ENCODE results near the gene FAM186B. TPM values are rescaled to one million over a fixed set of nuclear protein-coding genes. Genes with fewer than 3 reads are reported as not detected.

The FAM186B gene
- total RNA-seq, 4 donors from 2014 or later, result 0.31 to 1.0 (median 0.70) TPM

DNA sequence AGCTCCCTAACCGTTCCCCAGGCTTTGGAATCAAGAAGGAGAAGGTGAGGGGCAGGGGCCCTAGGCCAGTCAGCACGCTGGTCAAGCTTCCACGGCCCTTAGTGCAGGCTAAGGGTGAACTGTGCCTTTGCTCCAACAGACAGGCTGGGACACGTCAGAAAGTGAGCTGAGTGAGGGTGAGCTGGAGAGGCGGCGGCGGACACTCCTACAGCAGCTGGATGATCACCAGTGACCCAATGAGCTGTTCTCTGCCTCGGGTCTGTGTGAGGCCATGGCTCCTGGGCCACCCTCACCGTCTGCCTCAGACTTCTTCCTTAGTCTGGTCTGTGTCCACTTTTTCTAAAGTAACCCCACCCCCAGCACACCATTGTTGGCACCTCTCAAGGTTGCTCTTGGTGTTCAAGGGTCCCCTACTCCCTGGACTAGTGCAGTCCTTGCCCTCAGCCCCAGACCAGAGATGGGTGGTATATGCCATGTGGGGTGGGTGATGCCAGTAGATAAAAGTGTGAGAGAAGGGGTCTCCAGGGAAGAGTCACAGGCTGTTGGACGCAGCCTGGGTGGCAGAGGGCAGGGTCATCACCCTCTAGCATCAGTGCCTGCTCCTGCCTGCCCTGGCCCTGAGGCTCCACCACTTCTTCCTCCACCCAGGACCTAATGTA, 38.7 kb upstream of the FAM186B start:
- Histone ChIP-seq H3K27ac (no peak overlapping the region), H3K4me1 (peaks cover 22 to 34% of the 10 kb centered on the region in 2 donors), H3K4me3 (no peak overlapping the region), H3K36me3 (peaks cover 0 to 46% of the 10 kb centered on the region in 2 donors), H3K27me3 (no peaks in the 10 kb centered on the region), H3K9me3 (no peaks in the 10 kb centered on the region)
- no peak for TF ChIP-seq POLR2A (IDR thresholded peaks at IDR 0.05)
- TF ChIP-seq, protein P1, sequence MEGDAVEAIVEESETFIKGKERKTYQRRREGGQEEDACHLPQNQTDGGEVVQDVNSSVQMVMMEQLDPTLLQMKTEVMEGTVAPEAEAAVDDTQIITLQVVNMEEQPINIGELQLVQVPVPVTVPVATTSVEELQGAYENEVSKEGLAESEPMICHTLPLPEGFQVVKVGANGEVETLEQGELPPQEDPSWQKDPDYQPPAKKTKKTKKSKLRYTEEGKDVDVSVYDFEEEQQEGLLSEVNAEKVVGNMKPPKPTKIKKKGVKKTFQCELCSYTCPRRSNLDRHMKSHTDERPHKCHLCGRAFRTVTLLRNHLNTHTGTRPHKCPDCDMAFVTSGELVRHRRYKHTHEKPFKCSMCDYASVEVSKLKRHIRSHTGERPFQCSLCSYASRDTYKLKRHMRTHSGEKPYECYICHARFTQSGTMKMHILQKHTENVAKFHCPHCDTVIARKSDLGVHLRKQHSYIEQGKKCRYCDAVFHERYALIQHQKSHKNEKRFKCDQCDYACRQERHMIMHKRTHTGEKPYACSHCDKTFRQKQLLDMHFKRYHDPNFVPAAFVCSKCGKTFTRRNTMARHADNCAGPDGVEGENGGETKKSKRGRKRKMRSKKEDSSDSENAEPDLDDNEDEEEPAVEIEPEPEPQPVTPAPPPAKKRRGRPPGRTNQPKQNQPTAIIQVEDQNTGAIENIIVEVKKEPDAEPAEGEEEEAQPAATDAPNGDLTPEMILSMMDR (IDR thresholded peaks at IDR 0.05 in 4 of 5, conservative IDR thresholded peaks at IDR 0.05 in 1 of 5), result no peak
- DNase-seq (no peak), ATAC-seq (peak in 1 of 2 donors; percentile 12)
- intact Hi-C loops (cut with DNase I; ENCODE audit: low total_unique reads), result loop anchor here (1.0 kb wide), 1 partner anchor 63 kb away; the partner anchor contains the start of gene FMNL3
- in situ Hi-C loops (cut with MboI; ENCODE audit: low sequenced_read_pairs in 4 of 4), result loop anchor here (5.0 kb wide), 1 partner anchor 63 kb away; the partner anchor contains the start of gene FMNL3 (in 4 of the 4)

DNA sequence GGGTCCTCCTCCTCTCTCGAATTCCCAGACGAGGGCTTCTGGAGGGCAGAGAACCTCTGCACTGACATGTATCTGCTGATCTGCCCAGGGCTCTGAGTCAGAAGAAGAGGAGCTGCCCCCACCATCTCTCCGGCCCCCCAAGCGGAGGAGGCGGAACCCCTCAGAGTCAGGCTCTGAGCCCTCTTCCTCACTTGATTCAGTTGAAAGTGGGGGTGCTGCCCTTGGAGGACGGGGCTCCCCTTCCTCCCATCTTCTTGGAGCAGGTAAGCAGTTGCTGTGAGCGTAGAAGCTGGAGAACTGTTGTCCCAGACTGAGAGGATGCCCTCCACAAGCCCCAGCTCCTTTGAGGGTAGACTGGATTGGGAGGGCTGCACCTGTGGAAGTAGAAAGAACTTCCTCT, 37.7 kb upstream of the FAM186B start:
- no peak for DNase-seq
- Histone ChIP-seq H3K27me3 (no peaks in the 10 kb centered on the region), H3K9me3 (no peaks in the 10 kb centered on the region), H3K27ac (no peak overlapping the region), H3K4me1 (peaks cover 12 to 31% of the 10 kb centered on the region in 2 donors), H3K4me3 (no peak overlapping the region), H3K36me3 (peaks cover 0 to 49% of the 10 kb centered on the region in 2 donors)
- no peak for ATAC-seq
- intact Hi-C loops (cut with DNase I; ENCODE audit: low total_unique reads) (no loop called here), in situ Hi-C loops (cut with MboI; ENCODE audit: low sequenced_read_pairs in 4 of 4) (loop anchor here (5.0 kb wide), 1 partner anchor 64 kb away; the partner anchor contains the start of gene FMNL3 (in 4 of the 4))
- TF ChIP-seq POLR2A (IDR thresholded peaks at IDR 0.05), result no peak
- TF ChIP-seq, protein P1 (IDR thresholded peaks at IDR 0.05 in 4 of 5, conservative IDR thresholded peaks at IDR 0.05 in 1 of 5), result no peak

DNA sequence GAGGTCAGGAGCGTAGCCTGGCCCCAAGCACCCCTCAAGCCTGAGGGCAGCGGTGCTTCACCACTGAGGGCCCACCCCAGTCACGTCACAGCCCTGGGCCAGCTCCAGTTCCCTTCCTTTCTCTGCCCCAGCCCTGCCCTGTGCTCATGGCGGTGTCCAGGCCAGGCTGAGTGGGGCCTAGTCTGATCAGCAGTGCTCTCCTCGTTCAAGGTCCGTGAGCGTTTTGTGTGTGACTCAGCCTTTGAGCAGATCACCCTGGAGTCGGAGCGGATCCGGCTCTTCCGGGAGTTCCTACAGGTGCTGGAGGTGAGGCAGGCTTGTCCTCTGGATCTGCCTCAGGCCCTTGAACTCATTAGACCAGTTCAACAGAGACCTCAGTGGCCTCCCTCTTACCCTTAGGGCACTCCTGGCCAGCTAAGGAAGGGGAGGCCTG, 36.9 kb upstream of the FAM186B start:
- peaks cover 0 to 54% of the 10 kb centered on the region in 2 donors for H3K36me3 ChIP-seq
- no peak overlapping the region for H3K4me3 ChIP-seq
- ATAC-seq, result no peak
- peak in 1 of 2 donors; percentile 4 for DNase-seq
- no peak overlapping the region for H3K27ac ChIP-seq
- no peak for TF ChIP-seq POLR2A (IDR thresholded peaks at IDR 0.05)
- TF ChIP-seq, protein P1 (IDR thresholded peaks at IDR 0.05 in 4 of 5, conservative IDR thresholded peaks at IDR 0.05 in 1 of 5), result no peak
- H3K4me1 ChIP-seq, result peaks cover 11 to 23% of the 10 kb centered on the region in 2 donors
- in situ Hi-C loops (cut with MboI; ENCODE audit: low sequenced_read_pairs in 4 of 4) (loop anchor here (5.0 kb wide), 1 partner anchor 65 kb away; the partner anchor contains the start of gene FMNL3 (in 4 of the 4)), intact Hi-C loops (cut with DNase I; ENCODE audit: low total_unique reads) (no loop called here)
- H3K27me3 ChIP-seq, result no peaks in the 10 kb centered on the region
- no peaks in the 10 kb centered on the region for H3K9me3 ChIP-seq

DNA sequence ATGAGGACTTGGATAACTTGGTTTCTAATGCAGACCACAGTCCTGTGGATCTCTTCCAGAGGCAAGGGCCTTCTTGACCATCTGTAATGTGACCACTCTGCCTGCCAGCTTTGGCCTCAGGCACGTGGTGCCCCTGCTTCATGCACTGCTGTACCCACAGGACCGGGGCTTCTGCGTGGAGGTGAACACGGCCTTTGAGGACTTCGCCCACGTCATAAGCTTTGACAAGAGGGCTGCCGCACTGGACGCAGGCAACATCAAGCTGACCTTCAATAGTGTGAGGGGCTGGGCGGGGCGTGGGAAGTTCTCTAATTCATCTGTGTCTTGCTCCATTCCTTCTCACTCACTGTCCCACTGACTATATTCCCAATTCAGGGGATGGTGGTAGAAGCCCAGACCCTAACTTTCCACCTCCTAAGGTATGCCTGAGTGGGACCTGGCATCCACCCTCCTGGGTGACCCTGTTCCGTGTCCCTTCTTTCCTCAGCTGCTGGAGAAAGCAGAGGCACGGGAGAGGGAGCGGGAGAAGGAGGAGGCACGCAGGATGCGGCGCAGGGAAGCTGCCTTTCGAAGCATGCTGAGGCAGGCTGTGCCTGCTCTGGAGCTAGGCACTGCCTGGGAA, 36.4 kb upstream of the FAM186B start:
- Histone ChIP-seq H3K4me1 (peaks cover 16 to 19% of the 10 kb centered on the region in 2 donors), H3K27ac (no peak overlapping the region), H3K36me3 (peaks cover 0 to 54% of the 10 kb centered on the region in 2 donors), H3K4me3 (no peak overlapping the region), H3K9me3 (no peaks in the 10 kb centered on the region), H3K27me3 (no peaks in the 10 kb centered on the region)
- TF ChIP-seq POLR2A (IDR thresholded peaks at IDR 0.05), result no peak
- TF ChIP-seq, protein P1 (IDR thresholded peaks at IDR 0.05 in 4 of 5, conservative IDR thresholded peaks at IDR 0.05 in 1 of 5), result no peak
- intact Hi-C loops (cut with DNase I; ENCODE audit: low total_unique reads), result no loop called here
- ATAC-seq (no peak), DNase-seq (peak in 1 of 2 donors; percentile 11)
- in situ Hi-C loops (cut with MboI; ENCODE audit: low sequenced_read_pairs in 4 of 4), result loop anchor here (5.0 kb wide), 1 partner anchor 65 kb away; the partner anchor contains the start of gene FMNL3 (in 4 of the 4)

Measured in gastrocnemius medialis (tissue), 4 donors.